ENCODE results near the gene BBS9.

Gene BBS9

GRCh38 chr7:33418251-33418701 is 288.9 kb downstream of the BBS9 start:
- peaks cover 18% of the 10 kb centered on the region for H3K4me1 ChIP-seq (ENCODE audit: control insufficient read depth, insufficient read depth, low read length)
- H3K9me3 ChIP-seq (ENCODE audit: control insufficient read depth, low read length), result no peaks in the 10 kb centered on the region
- H3K27me3 ChIP-seq (ENCODE audit: control insufficient read depth, insufficient read depth, low read length, poor library complexity, severe bottlenecking), result no peaks in the 10 kb centered on the region
- peak overlapping the region; percentile 56 for H3K27ac ChIP-seq (ENCODE audit: insufficient read depth, low read depth, low read length, poor library complexity, severe bottlenecking)
- 39 to 40% methylated on average over 6 of the region's 6 CpGs for WGBS, 2 experiments
- no peaks in the 10 kb centered on the region for H3K36me3 ChIP-seq (ENCODE audit: control insufficient read depth, insufficient read depth, low read length)
- no peak overlapping the region for H3K4me3 ChIP-seq (ENCODE audit: insufficient read depth, low read depth, low read length)

DNA sequence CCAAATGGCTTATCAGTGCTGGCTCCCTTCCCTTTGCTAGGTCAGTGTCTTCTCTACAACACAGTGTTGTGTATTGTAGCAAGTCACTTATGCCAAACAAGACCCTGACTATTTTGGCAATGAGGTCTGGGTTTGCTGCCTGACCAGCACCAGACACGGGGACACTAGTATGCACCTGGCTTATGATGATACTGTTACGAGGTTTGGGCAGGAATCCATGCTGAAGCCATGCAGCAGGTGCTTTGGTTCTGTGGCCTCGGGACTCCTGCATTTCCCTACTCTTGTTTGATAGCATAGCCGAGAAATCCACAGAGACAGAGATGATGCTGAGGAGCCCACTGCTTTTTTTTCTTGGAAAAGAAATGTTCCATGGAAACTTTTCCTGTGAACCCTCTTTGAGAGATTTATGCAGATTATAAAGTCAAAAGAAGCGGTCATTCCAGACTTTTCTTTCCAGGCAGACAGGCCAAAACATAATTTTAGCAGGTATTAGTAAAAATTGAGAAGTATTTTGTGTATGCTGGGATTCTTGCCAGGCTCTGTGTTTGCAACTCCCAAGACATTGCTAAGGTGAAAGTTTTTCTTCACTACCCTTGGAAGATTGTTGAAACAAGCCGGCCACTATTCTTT is 291.1 kb downstream of the BBS9 start:
- Histone ChIP-seq H3K4me3 (ENCODE audit: insufficient read depth, low read depth, low read length) (no peak overlapping the region), H3K36me3 (ENCODE audit: control insufficient read depth, insufficient read depth, low read length) (no peaks in the 10 kb centered on the region), H3K27ac (ENCODE audit: insufficient read depth, low read depth, low read length, poor library complexity, severe bottlenecking) (no peak overlapping the region), H3K4me1 (ENCODE audit: control insufficient read depth, insufficient read depth, low read length) (peaks cover 18% of the 10 kb centered on the region), H3K27me3 (ENCODE audit: control insufficient read depth, insufficient read depth, low read length, poor library complexity, severe bottlenecking) (no peaks in the 10 kb centered on the region), H3K9me3 (ENCODE audit: control insufficient read depth, low read length) (no peaks in the 10 kb centered on the region)
- 78 to 92% methylated on average over 5 to 6 of the region's 6 CpGs for WGBS, 2 experiments

DNA sequence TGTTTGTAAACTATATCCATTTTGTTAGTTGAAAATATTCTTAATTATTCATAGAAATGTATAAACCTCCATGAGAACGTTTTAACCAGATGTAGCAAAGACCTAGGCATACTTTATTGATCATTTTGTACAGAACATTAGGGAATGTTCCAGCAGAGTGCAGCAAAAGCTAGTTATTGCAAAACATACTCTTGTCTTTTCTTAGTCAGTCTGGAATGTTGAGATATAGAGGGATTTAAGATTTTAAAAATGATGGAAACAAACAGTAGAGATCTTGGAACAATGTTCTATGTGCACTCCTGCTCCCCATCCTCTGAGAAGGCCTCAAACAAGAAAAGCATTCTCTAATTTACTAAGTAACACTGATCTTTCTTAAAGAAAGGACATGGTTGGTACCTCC is 292.1 kb downstream of the BBS9 start:
- Histone ChIP-seq H3K9me3 (ENCODE audit: control insufficient read depth, low read length) (no peaks in the 10 kb centered on the region), H3K36me3 (ENCODE audit: control insufficient read depth, insufficient read depth, low read length) (no peaks in the 10 kb centered on the region), H3K27ac (ENCODE audit: insufficient read depth, low read depth, low read length, poor library complexity, severe bottlenecking) (no peak overlapping the region), H3K4me3 (ENCODE audit: insufficient read depth, low read depth, low read length) (no peak overlapping the region), H3K27me3 (ENCODE audit: control insufficient read depth, insufficient read depth, low read length, poor library complexity, severe bottlenecking) (no peaks in the 10 kb centered on the region), H3K4me1 (ENCODE audit: control insufficient read depth, insufficient read depth, low read length) (peaks cover 18% of the 10 kb centered on the region)
- WGBS, 2 experiments, result 89 to 100% methylated on average over 1 of the region's 1 CpG

GRCh38 chr7:33422141-33422540 is 292.8 kb downstream of the BBS9 start:
- Histone ChIP-seq H3K36me3 (ENCODE audit: control insufficient read depth, insufficient read depth, low read length) (no peaks in the 10 kb centered on the region), H3K4me3 (ENCODE audit: insufficient read depth, low read depth, low read length) (no peak overlapping the region), H3K27ac (ENCODE audit: insufficient read depth, low read depth, low read length, poor library complexity, severe bottlenecking) (no peak overlapping the region), H3K9me3 (ENCODE audit: control insufficient read depth, low read length) (no peaks in the 10 kb centered on the region), H3K27me3 (ENCODE audit: control insufficient read depth, insufficient read depth, low read length, poor library complexity, severe bottlenecking) (no peaks in the 10 kb centered on the region), H3K4me1 (ENCODE audit: control insufficient read depth, insufficient read depth, low read length) (peaks cover 18% of the 10 kb centered on the region)
- 95 to 100% methylated on average over 2 of the region's 2 CpGs for WGBS, 2 experiments

GRCh38 chr7:33422825-33423645 is 293.7 kb downstream of the BBS9 start:
- Histone ChIP-seq H3K4me1 (ENCODE audit: control insufficient read depth, insufficient read depth, low read length) (peaks cover 13% of the 10 kb centered on the region), H3K9me3 (ENCODE audit: control insufficient read depth, low read length) (no peaks in the 10 kb centered on the region), H3K27me3 (ENCODE audit: control insufficient read depth, insufficient read depth, low read length, poor library complexity, severe bottlenecking) (no peaks in the 10 kb centered on the region), H3K36me3 (ENCODE audit: control insufficient read depth, insufficient read depth, low read length) (no peaks in the 10 kb centered on the region), H3K4me3 (ENCODE audit: insufficient read depth, low read depth, low read length) (no peak overlapping the region), H3K27ac (ENCODE audit: insufficient read depth, low read depth, low read length, poor library complexity, severe bottlenecking) (no peak overlapping the region)
- 86 to 92% methylated on average over 8 of the region's 8 CpGs for WGBS, 2 experiments

DNA sequence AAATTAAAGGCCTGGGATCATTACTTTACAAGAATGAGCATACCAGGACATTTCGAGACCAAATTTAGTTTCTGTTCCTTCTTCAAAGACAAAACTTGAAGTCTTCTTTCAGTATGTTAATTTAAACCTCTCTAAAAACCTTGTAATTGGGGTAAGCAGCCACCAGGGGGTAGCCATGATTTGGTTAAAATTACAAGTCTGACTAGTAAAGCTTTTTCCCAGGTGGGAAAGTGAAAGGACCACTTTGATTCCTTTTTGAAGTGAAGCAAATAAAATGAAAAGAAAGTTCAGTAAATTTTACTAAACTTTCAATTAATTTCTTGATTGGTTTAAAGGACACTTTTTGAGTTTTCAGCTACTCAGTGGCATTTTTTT is 294.3 kb downstream of the BBS9 start:
- Histone ChIP-seq H3K9me3 (ENCODE audit: control insufficient read depth, low read length) (no peaks in the 10 kb centered on the region), H3K4me3 (ENCODE audit: insufficient read depth, low read depth, low read length) (no peak overlapping the region), H3K4me1 (ENCODE audit: control insufficient read depth, insufficient read depth, low read length) (peaks cover 7% of the 10 kb centered on the region), H3K27me3 (ENCODE audit: control insufficient read depth, insufficient read depth, low read length, poor library complexity, severe bottlenecking) (no peaks in the 10 kb centered on the region), H3K27ac (ENCODE audit: insufficient read depth, low read depth, low read length, poor library complexity, severe bottlenecking) (no peak overlapping the region), H3K36me3 (ENCODE audit: control insufficient read depth, insufficient read depth, low read length) (no peaks in the 10 kb centered on the region)
- 74 to 78% methylated on average over 1 of the region's 1 CpG for WGBS, 2 experiments

GRCh38 chr7:33425395-33425794 is 296.0 kb downstream of the BBS9 start:
- peaks cover 3% of the 10 kb centered on the region for H3K4me1 ChIP-seq (ENCODE audit: control insufficient read depth, insufficient read depth, low read length)
- H3K36me3 ChIP-seq (ENCODE audit: control insufficient read depth, insufficient read depth, low read length), result no peaks in the 10 kb centered on the region
- H3K27ac ChIP-seq (ENCODE audit: insufficient read depth, low read depth, low read length, poor library complexity, severe bottlenecking), result no peak overlapping the region
- WGBS, 2 experiments, result 93 to 95% methylated on average over 5 of the region's 5 CpGs
- H3K27me3 ChIP-seq (ENCODE audit: control insufficient read depth, insufficient read depth, low read length, poor library complexity, severe bottlenecking), result no peaks in the 10 kb centered on the region
- H3K4me3 ChIP-seq (ENCODE audit: insufficient read depth, low read depth, low read length), result no peak overlapping the region
- no peaks in the 10 kb centered on the region for H3K9me3 ChIP-seq (ENCODE audit: control insufficient read depth, low read length)

DNA sequence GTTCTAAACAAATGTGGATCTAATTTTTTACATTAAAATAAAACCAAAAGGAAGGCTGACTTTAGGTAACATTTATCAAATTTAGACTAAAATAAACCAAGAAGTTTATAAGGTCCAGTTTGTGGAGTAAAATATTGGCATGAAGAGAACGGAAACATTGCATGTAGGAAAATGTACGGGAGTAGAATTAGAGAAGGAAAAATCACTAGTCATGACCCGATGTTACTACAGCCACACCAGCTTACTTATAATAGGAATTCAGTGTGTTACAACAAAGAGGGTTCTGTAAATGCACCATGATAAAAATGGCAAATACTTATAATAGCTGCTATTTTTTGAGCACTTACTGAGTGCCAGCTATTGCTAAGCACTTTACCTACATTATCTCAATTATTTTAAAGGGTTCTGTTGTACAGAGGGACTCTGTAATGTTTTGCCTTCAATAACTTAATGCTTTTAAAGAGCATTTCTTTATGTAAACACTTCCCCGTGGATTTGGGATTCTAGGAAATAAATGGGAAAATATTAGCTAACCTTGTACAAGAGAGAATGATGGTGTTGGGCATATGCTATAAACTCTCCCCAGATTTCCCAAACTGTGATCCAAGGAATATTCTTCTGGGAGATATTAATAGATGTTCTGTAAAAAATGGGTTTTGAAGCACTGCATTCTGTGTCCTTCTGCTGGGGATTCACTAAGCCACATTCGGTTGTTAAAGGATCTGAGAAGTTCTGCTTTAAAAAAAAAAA is 296.7 kb downstream of the BBS9 start:
- WGBS, 2 experiments, result 94 to 96% methylated on average over 2 to 5 of the region's 5 CpGs
- Histone ChIP-seq H3K4me3 (ENCODE audit: insufficient read depth, low read depth, low read length) (no peak overlapping the region), H3K4me1 (ENCODE audit: control insufficient read depth, insufficient read depth, low read length) (peaks cover 3% of the 10 kb centered on the region), H3K27me3 (ENCODE audit: control insufficient read depth, insufficient read depth, low read length, poor library complexity, severe bottlenecking) (no peaks in the 10 kb centered on the region), H3K27ac (ENCODE audit: insufficient read depth, low read depth, low read length, poor library complexity, severe bottlenecking) (no peak overlapping the region), H3K9me3 (ENCODE audit: control insufficient read depth, low read length) (no peaks in the 10 kb centered on the region), H3K36me3 (ENCODE audit: control insufficient read depth, insufficient read depth, low read length) (no peaks in the 10 kb centered on the region)

- Histone ChIP-seq H3K27ac (ENCODE audit: insufficient read depth, low read depth, low read length, poor library complexity, severe bottlenecking) (no peak overlapping the region), H3K36me3 (ENCODE audit: control insufficient read depth, insufficient read depth, low read length) (no peaks in the 10 kb centered on the region), H3K9me3 (ENCODE audit: control insufficient read depth, low read length) (no peaks in the 10 kb centered on the region), H3K27me3 (ENCODE audit: control insufficient read depth, insufficient read depth, low read length, poor library complexity, severe bottlenecking) (no peaks in the 10 kb centered on the region), H3K4me3 (ENCODE audit: insufficient read depth, low read depth, low read length) (no peak overlapping the region), H3K4me1 (ENCODE audit: control insufficient read depth, insufficient read depth, low read length) (no peaks in the 10 kb centered on the region)
Measured at GRCh38 chr7:33428415-33428814, 299.1 kb downstream of the BBS9 start.

DNA sequence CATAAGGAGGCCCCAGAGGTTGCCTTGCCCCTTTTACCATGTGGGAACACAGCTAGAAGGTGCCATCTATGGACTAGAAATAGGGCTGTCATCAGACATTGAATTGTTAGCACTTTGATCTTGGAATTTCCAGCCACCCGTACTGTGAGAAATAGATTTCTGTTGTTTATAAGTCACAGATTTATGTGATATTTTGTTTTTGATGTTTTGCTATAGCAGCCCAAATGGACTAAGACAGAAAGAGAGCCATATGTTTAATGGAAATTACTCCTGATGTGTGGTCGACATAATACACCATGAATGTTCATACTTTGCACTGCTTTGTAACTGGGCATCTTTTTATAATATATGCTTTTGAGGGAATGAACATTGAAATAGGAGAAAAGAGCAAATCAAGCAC is 302.2 kb downstream of the BBS9 start:
- no peak overlapping the region for H3K4me3 ChIP-seq (ENCODE audit: insufficient read depth, low read depth, low read length)
- H3K27ac ChIP-seq (ENCODE audit: insufficient read depth, low read depth, low read length, poor library complexity, severe bottlenecking), result no peak overlapping the region
- 95 to 98% methylated on average over 2 of the region's 2 CpGs for WGBS, 2 experiments
- H3K36me3 ChIP-seq (ENCODE audit: control insufficient read depth, insufficient read depth, low read length), result no peaks in the 10 kb centered on the region
- no peaks in the 10 kb centered on the region for H3K9me3 ChIP-seq (ENCODE audit: control insufficient read depth, low read length)
- H3K27me3 ChIP-seq (ENCODE audit: control insufficient read depth, insufficient read depth, low read length, poor library complexity, severe bottlenecking), result no peaks in the 10 kb centered on the region
- no peaks in the 10 kb centered on the region for H3K4me1 ChIP-seq (ENCODE audit: control insufficient read depth, insufficient read depth, low read length)

Data from ectodermal cell (in vitro differentiated cells).